Peyer's patch (tissue), 4 donors: ENCODE measurements around the gene GAS2L1. TPM values are rescaled to one million over a fixed set of nuclear protein-coding genes. Genes with fewer than 3 reads are reported as not detected.
"Not testable (repeated sequence)": the region's sequence is repeated elsewhere in the genome, so short reads cannot be mapped to it uniquely, and the experiment has no call there.

ENCODE experiments used
- DNase-seq, 3 donors: peaks; one replicate each; pipeline ENCODE4 v3.0.0-alpha.2; 2017 to 2019
- H3K27ac ChIP-seq, 4 donors: fragments of 200-600 bp; sonication (generic); one replicate each; pipeline ENCODE4 v1.5.1; 2016 to 2019
- H3K27me3 ChIP-seq, 2 donors: fragments of 200-600 bp; sonication (generic); one replicate each; pipeline ENCODE4 v1.5.1; 2019
- H3K36me3 ChIP-seq, 3 donors: fragments of 200-600 bp; sonication (generic); one replicate each; pipeline ENCODE4 v1.5.1; 2016 to 2019
- H3K4me1 ChIP-seq, 4 donors: fragments of 200-600 bp; sonication (generic); one replicate each; pipeline ENCODE4 v1.5.1; 2016 to 2019
- H3K4me3 ChIP-seq, 4 donors: fragments of 200-600 bp; sonication (generic); 1 replicate in 3 of 4; 2 replicates in 1 of 4; pipeline ENCODE4 v1.5.1; 2016 to 2019; ENCODE audit warnings: mild to moderate bottlenecking in 1 of 4
- H3K9me3 ChIP-seq, 4 donors: fragments of 200-600 bp; sonication (generic); one replicate each; pipeline ENCODE4 v1.5.1; 2016 to 2019; ENCODE audit warnings: mild to moderate bottlenecking in 1 of 4
- CTCF ChIP-seq, 6 experiments: fragments of 450-650 bp in 4 of 6; fragments of 200-600 bp in 2 of 6; sonication (generic) in 1 of 6; IDR thresholded peaks; one replicate each; pipeline ENCODE4 v1.5.1; 2017 to 2019; ENCODE audit warnings: antibody characterized with exemption in 6 of 6, mild to moderate bottlenecking in 3 of 6, moderate library complexity in 1 of 6
- POLR2A ChIP-seq, 2 donors: fragments of 450-650 bp; IDR thresholded peaks; one replicate each; pipeline ENCODE4 v1.5.1; 2017; ENCODE audit warnings: antibody characterized with exemption in 2 of 2, mild to moderate bottlenecking in 2 of 2, moderate library complexity in 2 of 2
- total RNA-seq, 4 donors: library from RNA; depleted of rRNA; stranded (reverse); fragments of >200 nt; gene quantifications; one replicate each; pipeline ENCODE4 v1.1.0, GENCODE V29; 2016

GAS2L1 gene
- total RNA-seq, 4 donors from 2014 or later = 20.6 to 63.1 (median 35.6) TPM

DNA sequence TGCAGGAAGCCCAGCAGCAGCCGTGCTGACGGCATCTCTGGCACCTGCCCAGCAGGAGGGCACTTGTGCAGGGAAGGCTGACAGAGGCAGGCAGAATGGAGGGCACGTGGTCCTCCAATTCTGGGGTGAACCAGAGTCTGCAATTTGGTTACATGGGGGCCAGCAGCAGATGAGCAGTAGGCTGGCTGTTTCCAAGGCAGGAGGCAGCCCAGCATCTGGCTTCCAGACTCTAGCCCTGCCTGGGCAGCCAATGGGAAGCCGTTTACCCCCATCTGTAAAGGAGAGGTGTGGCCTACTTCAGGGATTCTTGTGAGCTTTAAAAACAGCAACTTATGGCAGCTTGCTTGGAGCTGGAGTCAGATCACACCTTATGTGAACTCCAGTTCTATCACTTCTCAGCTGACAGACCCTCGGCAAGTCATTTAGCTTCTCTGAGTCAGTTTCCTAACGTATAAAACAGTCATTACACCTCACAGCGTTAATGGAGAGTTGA is 36.9 kb downstream of the GAS2L1 start:
- H3K4me1 ChIP-seq = no peaks in the 10 kb centered on the region

DNA sequence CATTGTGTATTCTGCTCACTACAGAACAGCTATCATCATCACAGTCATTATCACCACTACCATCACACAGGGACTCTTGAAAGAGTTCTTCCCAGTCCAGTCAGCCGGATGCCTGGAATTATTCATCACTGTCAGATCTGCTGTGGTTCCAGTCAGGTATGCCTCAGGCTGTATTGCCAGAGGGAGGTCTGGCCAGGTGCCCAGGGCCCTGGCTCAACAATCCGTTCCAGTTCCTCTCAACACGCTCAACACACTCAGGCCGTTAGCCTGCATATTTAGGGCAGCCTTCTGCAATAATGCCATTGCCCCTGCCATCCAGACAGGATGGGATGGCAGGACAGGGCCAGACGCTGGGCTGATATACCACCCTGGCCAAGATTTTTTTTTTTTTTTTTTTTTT is 37.7 kb downstream of the GAS2L1 start:
- no peak overlapping the region for H3K4me3 ChIP-seq
- H3K9me3 ChIP-seq = no peaks in the 10 kb centered on the region
- H3K27me3 ChIP-seq = no peaks in the 10 kb centered on the region
- no peak for DNase-seq
- TF ChIP-seq POLR2A (IDR thresholded peaks at IDR 0.05) = no peak
- no peak for TF ChIP-seq CTCF (IDR thresholded peaks at IDR 0.05)
- no peak overlapping the region for H3K27ac ChIP-seq
- no peaks in the 10 kb centered on the region for H3K4me1 ChIP-seq
- H3K36me3 ChIP-seq = peaks cover 0 to 96% (median 0%) of the 10 kb centered on the region in 3 donors

More for the DNA sequence above, 36.9 kb downstream of the GAS2L1 start:
- H3K27ac ChIP-seq = no peak overlapping the region
- H3K4me3 ChIP-seq = no peak overlapping the region
- DNase-seq = no peak
- H3K36me3 ChIP-seq = peaks cover 0 to 96% (median 0%) of the 10 kb centered on the region in 3 donors
- H3K9me3 ChIP-seq = no peaks in the 10 kb centered on the region
- H3K27me3 ChIP-seq = no peaks in the 10 kb centered on the region
- TF ChIP-seq POLR2A (IDR thresholded peaks at IDR 0.05) (no peak), CTCF (IDR thresholded peaks at IDR 0.05) (no peak)

GRCh38 chr22:29344889-29345288 is 38.4 kb downstream of the GAS2L1 start:
- DNase-seq, H3K27ac ChIP-seq, H3K27me3 ChIP-seq, H3K4me1 ChIP-seq, H3K4me3 ChIP-seq, H3K9me3 ChIP-seq: not testable (repeated sequence)
- H3K36me3 ChIP-seq = peaks cover 0 to 96% (median 0%) of the 10 kb centered on the region in 3 donors

- peaks cover 0 to 96% (median 0%) of the 10 kb centered on the region in 3 donors for H3K36me3 ChIP-seq
- H3K4me3 ChIP-seq = no peak overlapping the region
- no peak for TF ChIP-seq POLR2A (IDR thresholded peaks at IDR 0.05)
- TF ChIP-seq CTCF (IDR thresholded peaks at IDR 0.05) = no peak
- no peaks in the 10 kb centered on the region for H3K9me3 ChIP-seq
- no peaks in the 10 kb centered on the region for H3K27me3 ChIP-seq
- H3K4me1 ChIP-seq = no peaks in the 10 kb centered on the region
- DNase-seq = no peak
- H3K27ac ChIP-seq = no peak overlapping the region
These were observed 39.5 kb downstream of the GAS2L1 start for GRCh38 chr22:29345932-29346331.

GRCh38 chr22:29346659-29347058 is 40.2 kb downstream of the GAS2L1 start:
- Histone ChIP-seq H3K4me3 (no peak overlapping the region), H3K27ac (no peak overlapping the region), H3K4me1 (no peaks in the 10 kb centered on the region), H3K36me3 (peaks cover 0 to 96% (median 0%) of the 10 kb centered on the region in 3 donors), H3K27me3 (no peaks in the 10 kb centered on the region), H3K9me3 (no peaks in the 10 kb centered on the region)
- TF ChIP-seq POLR2A (IDR thresholded peaks at IDR 0.05) (no peak), CTCF (IDR thresholded peaks at IDR 0.05) (no peak)
- no peak for DNase-seq

DNA sequence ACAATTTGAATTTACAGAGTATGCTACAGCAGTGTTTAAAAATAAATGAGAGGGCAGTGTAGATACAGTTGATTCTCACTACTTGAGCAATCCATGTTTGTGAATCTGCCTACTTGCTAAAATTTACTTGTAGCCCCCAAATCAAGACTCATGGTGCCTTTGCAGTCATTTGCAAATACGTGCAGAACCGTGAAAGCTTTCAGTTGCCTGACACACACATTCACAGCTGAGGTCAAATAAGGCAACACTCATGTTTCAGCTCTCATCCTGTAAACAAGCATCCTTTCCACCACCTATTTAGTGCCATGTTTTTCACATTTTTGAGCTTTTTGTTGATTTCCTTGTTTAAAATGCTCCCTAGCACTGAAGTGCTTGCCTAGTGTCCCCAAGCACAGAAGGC is 41.6 kb downstream of the GAS2L1 start:
- Histone ChIP-seq H3K4me3 (no peak overlapping the region), H3K27me3 (no peaks in the 10 kb centered on the region), H3K27ac (no peak overlapping the region), H3K9me3 (no peaks in the 10 kb centered on the region), H3K36me3 (peaks cover 0 to 96% (median 0%) of the 10 kb centered on the region in 3 donors), H3K4me1 (no peaks in the 10 kb centered on the region)
- DNase-seq = no peak
- no peak for TF ChIP-seq CTCF (IDR thresholded peaks at IDR 0.05)
- no peak for TF ChIP-seq POLR2A (IDR thresholded peaks at IDR 0.05)
